ENCODE data around the gene MSI2. TPM values are rescaled to one million over a fixed set of nuclear protein-coding genes. Genes with fewer than 3 reads are reported as not detected.

The MSI2 gene
- total RNA-seq, 4 donors from 2014 or later, result 14.9 to 24.4 (median 19.8) TPM

- no peak for DNase-seq (ENCODE audit: low spot score)
- TF ChIP-seq CTCF (IDR thresholded peaks at IDR 0.05), result no peak
Observed at GRCh38 chr17:57282296-57282695, 26.0 kb downstream of the MSI2 start.

DNA sequence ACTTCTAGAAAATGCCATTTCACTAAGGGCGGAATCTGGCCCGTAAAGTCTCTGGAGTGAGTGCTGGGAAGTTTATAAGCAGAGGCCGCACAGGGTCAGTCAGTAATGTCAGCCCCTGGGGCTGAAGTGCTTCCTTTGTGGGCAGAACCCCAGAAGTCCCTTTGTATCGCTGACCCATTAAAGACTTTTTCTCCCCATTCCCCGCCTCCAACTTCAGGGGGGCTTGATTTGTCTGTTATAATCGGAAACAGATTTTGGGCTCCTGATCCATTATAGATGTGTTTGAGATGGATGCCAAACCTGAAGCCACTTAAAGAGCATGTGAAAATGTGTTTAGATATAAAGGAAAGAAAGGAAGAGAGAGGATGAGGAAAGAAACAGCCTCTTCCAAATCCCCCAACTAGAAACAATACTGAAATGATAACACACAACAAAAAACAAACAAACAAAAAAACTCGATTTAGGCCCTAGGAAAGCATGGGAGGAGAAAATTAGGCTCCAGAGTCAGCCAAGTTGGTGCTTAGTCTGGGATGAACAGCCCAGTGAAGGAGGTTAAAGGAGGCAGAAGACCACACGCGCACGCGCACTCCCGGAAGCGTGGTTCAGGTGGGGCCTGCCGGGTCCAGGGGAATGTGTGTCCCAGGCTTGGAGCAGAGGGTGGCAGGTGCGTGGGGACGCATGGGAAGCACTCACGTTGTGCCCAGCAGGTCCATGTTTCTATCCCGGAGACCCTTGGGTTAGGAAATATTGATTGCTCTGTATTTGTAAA, 27.1 kb downstream of the MSI2 start:
- no peak for TF ChIP-seq CTCF (IDR thresholded peaks at IDR 0.05)

More at GRCh38 chr17:57282296-57282695, 26.0 kb downstream of the MSI2 start:
- ATAC-seq (ENCODE audit: low FRiP score), result no peak

DNA sequence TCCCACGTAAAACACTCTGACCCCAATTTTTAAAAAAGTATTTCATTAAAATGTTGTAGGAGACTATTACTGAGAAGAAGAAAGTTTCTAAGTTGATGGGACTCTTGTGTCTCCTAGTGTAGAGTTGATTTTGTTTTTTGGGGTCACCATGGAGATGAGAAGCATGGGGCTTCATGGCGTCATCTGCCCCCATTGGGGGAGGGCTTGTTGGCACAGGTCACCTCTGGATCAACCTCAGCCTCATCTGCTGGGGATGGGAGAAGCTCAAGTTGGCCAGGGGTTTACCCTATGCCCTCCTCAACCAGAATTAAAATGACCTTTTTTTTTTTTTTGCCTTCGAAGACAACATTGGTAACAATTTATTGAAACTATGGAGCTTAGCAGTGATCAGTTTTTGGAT, 28.3 kb downstream of the MSI2 start:
- no peak for DNase-seq (ENCODE audit: low spot score)
- no peak for TF ChIP-seq CTCF (IDR thresholded peaks at IDR 0.05)
- ATAC-seq (ENCODE audit: low FRiP score), result no peak

More for the DNA sequence above, 27.1 kb downstream of the MSI2 start:
- DNase-seq (ENCODE audit: low spot score) (no peak), ATAC-seq (ENCODE audit: low FRiP score) (no peak)

DNA sequence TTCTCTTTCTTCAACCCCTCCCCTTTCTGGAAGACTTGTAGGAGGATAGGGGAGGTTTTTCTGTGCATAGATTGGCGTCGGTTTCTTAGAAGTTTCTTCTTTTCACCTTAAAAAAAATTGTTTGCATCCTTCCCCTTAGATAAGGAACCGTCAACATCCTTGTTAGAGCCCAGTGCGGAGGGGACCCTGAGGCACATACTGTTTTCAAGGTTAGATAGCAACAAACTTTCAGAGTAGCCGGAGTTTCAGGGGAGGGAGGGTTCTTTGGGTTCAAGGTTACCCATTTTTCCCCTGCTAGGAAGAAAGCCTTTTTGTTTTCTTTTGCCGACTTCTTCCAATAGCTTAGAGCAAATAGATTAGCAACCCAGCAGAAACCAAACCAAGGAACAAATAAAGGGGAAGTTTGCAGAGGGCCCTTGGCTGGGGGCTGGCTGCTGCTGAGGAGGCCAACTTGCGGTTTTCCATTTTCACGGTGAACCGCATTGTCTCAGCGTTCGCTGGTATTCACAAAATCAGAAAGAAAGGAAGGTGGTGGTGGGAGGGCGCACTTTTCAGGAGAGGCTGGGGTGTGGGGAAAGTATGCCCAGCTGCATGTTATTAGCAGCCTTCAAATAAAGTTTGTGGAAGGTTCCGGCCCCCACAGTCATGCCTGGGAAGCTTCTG, 28.8 kb downstream of the MSI2 start:
- no peak for TF ChIP-seq CTCF (IDR thresholded peaks at IDR 0.05)
- DNase-seq (ENCODE audit: low spot score), result no peak
- ATAC-seq (ENCODE audit: low FRiP score), result no peak

GRCh38 chr17:57285701-57286100, 29.4 kb downstream of the MSI2 start:
- DNase-seq (ENCODE audit: low spot score) (no peak), ATAC-seq (ENCODE audit: low FRiP score) (no peak)
- TF ChIP-seq CTCF (IDR thresholded peaks at IDR 0.05), result no peak

DNA sequence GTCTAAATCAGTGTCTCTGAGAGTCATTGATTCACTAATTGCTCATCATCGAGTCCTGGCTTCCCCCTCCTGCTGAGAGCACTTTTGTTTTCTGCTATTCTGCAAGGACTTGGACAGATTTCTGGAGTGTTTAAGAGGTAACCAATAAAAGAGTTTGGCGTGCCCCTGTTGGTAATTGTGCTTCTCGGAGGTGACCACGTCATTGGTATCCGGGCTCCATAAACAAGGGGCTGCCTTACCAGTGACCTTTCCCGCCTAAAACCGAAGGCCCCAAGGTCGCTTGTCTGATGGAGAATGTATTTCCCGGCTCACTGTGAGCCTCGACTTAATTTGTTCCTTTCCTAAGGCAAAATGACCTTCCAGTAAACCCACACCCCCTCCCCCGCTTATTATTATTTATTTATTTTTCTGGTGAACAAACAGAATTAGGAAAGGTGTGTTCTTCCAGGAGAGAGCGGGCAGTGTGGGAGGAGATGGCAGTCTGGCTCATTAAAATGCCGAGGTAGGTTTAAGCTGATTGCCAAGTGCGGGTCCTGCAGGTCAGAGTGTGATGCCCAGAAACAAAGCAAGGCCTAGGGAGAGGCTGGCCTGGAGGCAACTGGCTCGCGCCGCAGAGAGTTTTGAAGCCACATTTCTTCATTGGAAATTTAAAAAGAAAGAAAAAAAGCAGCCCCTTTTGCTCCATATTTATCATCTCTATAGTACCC, 30.2 kb downstream of the MSI2 start:
- no peak for TF ChIP-seq CTCF (IDR thresholded peaks at IDR 0.05)
- DNase-seq (ENCODE audit: low spot score) (no peak), ATAC-seq (ENCODE audit: low FRiP score) (no peak)
